Mammary epithelial cell (primary cell): Measurements from ENCODE around the gene YWHAB.

Experiments used
- EZH2 ChIP-seq: IDR thresholded peaks from 2 replicates; pipeline ENCODE4 v1.6.1; 2012; ENCODE audit warnings: low read length, inconsistent platforms, borderline replicate concordance
- TF ChIP-seq, protein P1 (sequence below), 2 donors: IDR thresholded peaks in 1 of 2; conservative IDR thresholded peaks in 1 of 2; 2 replicates each; pipeline ENCODE4 v1.5.1; 2011 to 2012; ENCODE audit warnings: inconsistent platforms in 2 of 2, low read length in 2 of 2, mild to moderate bottlenecking in 2 of 2, control low read depth in 1 of 2, low read depth in 1 of 2; ENCODE audit not compliant: insufficient read depth in 1 of 2; ENCODE audit errors: extremely low read depth in 1 of 2

DNA sequence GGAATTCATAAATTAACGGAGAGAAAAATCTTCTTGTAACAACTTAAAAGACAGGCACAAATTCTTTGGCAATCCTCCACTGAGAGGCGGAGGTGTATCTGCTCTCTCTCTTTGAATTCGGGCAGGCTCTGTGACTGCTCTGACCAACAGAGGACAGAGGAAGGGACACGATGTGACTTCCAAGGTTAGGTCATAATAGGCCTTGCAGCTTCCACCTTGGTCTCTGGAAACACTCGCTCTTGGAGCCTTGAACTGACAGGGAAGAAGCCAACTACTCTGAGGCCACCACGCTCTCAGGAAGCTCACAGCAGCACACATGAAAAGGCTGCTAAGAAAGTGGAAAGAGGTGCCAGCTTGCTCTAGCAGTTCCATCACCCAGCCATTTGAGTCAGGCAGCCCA lies 59.8 kb downstream of the YWHAB start:
- TF ChIP-seq, protein P1, sequence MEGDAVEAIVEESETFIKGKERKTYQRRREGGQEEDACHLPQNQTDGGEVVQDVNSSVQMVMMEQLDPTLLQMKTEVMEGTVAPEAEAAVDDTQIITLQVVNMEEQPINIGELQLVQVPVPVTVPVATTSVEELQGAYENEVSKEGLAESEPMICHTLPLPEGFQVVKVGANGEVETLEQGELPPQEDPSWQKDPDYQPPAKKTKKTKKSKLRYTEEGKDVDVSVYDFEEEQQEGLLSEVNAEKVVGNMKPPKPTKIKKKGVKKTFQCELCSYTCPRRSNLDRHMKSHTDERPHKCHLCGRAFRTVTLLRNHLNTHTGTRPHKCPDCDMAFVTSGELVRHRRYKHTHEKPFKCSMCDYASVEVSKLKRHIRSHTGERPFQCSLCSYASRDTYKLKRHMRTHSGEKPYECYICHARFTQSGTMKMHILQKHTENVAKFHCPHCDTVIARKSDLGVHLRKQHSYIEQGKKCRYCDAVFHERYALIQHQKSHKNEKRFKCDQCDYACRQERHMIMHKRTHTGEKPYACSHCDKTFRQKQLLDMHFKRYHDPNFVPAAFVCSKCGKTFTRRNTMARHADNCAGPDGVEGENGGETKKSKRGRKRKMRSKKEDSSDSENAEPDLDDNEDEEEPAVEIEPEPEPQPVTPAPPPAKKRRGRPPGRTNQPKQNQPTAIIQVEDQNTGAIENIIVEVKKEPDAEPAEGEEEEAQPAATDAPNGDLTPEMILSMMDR (conservative IDR thresholded peaks at IDR 0.05 in 1 of 2, IDR thresholded peaks at IDR 0.05 in 1 of 2; ENCODE audit: extremely low read depth in 1 of 2, insufficient read depth in 1 of 2, low read depth in 1 of 2, low read length in 2 of 2), result no peak
- TF ChIP-seq EZH2, result no peak
